HG03280 (cell line): Measurements from ENCODE around the gene NCBP2.

Source experiments
- ATAC-seq: cut with Tn5 transposase; IDR thresholded peaks from one replicate; pipeline ENCODE4 v1.9.1; 2021; ENCODE audit warnings: mild to moderate bottlenecking, moderate library complexity; ENCODE audit not compliant: unreplicated experiment

NCBP2 gene

GRCh38 chr3:196886144-196886543 lies 56.2 kb downstream of the NCBP2 start:
- ATAC-seq, result no peak
